Pancreas (tissue), 10 donors: Measurements from ENCODE around the gene FOXO1. TPM values are rescaled to one million over a fixed set of nuclear protein-coding genes. Genes with fewer than 3 reads are reported as not detected.
A peak's percentile ranks its signal among the peaks of the same experiment; 100 is the strongest.

Source experiments
- ATAC-seq, 4 donors: fragments of 200-7000 bp; cut with Tn5 transposase; one replicate each; pipeline versions ENCODE4 v1.8.0 to v1.9.1; 2020; ENCODE audit warnings: mild to moderate bottlenecking in 4 of 4, moderate library complexity in 4 of 4
- DNase-seq, 6 donors: peaks; one replicate each; pipeline ENCODE4 v3.0.0-alpha.2; 2020
- FAIRE-seq: peaks from 2 replicates; lab custom pipeline; 2012; peaks lifted over from hg19 to GRCh38; lab: Jason Lieb, UNC
- H3K27ac ChIP-seq, 4 donors: fragments of 200-600 bp; sonication (generic); 1 replicate in 3 of 4; 2 replicates in 1 of 4; pipeline versions ENCODE4 v1.5.0 to v1.8.0; 2020
- H3K27me3 ChIP-seq, 4 donors: fragments of 200-600 bp; one replicate each; pipeline ENCODE4 v1.8.0; 2021
- H3K36me3 ChIP-seq, 3 donors: fragments of 200-600 bp; sonication (generic) in 1 of 3; one replicate each; pipeline versions ENCODE4 v1.5.0 to v1.8.0; 2020 to 2021
- H3K4me1 ChIP-seq, 3 donors: fragments of 200-600 bp; one replicate each; pipeline ENCODE4 v1.8.0; 2021
- H3K4me3 ChIP-seq, 4 donors: fragments of 200-600 bp; sonication (generic) in 2 of 4; one replicate each; pipeline versions ENCODE4 v1.5.0 to v1.8.0; 2020 to 2021
- H3K9me3 ChIP-seq, 4 donors: fragments of 200-600 bp; one replicate each; pipeline ENCODE4 v1.8.0; 2021
- CTCF ChIP-seq, 4 donors: fragments of 200-600 bp; sonication (generic) in 3 of 4; IDR thresholded peaks; one replicate each; pipeline versions ENCODE4 v1.5.0 to v1.8.0; 2021; ENCODE audit warnings: antibody characterized with exemption in 4 of 4
- WGBS, 2 donors: extraction: QIAGEN DNeasy Blood & Tissue Kit; methylation state at CpG; one replicate each; pipeline ENCODE4 v1.1.7; 2013; 5-methylcytosine and 5-hydroxymethylcytosine counted together
- intact Hi-C, 3 donors: fragments of 100-400 bp; cut with DNase I; formaldehyde crosslinking; loops; one replicate each; pipeline versions ENCODE4 v1.11.1 to v1.14.2; 2022
- polyA plus RNA-seq, 2 donors: library from polyadenylated mRNA; stranded (reverse); fragments of 200-250 nt; gene quantifications; one replicate each; pipeline ENCODE4 v1.2.3, GENCODE V29; 2013
- total RNA-seq, 6 donors: library from RNA; stranded (reverse); fragmentation: NEBNext Ultra II Directional in 4 of 6; extraction: Animal tissue kit (Norgen Biotek cat#: 25700) in 4 of 6; gene quantifications; one replicate each; pipeline versions ENCODE4 v1.2.1 to v1.2.4, GENCODE V29; 2021 to 2023
- donor health status: healthy with polysubstance abuse.
- donor health status: DM: no; HTN: no; CAD: no; lungs with moderate emphysema.
- donor health status: DM: no; HTN: no; CAD: no.
- donor health status: control.
- donor health status: control.
- donor health status: Bipolar disorder and iron deficiency.
- donor health status: DM: yes; HTN: yes; CAD: no.
- donor health status: DM: no; HTN: no; CAD: no.
- donor health status: DM: no; HTN: no; CAD: no.
- donor health status: DM: yes; HTN: yes; CAD: no.

FOXO1 gene
- total and polyA plus RNA-seq, 8 donors: 3.8 to 21.9 (median 15.0) TPM

GRCh38 chr13:40539576-40540327 is 126.7 kb downstream of the FOXO1 start:
- intact Hi-C loops: no loop called here
- Histone ChIP-seq H3K27ac (peak overlapping the region in 2 of 4 donors; percentile 15 to 27), H3K36me3 (no peaks in the 10 kb centered on the region), H3K4me1 (peaks cover 8 to 26% (median 19%) of the 10 kb centered on the region in 3 donors), H3K27me3 (no peaks in the 10 kb centered on the region), H3K9me3 (no peaks in the 10 kb centered on the region), H3K4me3 (no peak overlapping the region)
- ATAC-seq (no peak), DNase-seq (no peak), FAIRE-seq (no peak)
- TF ChIP-seq CTCF (IDR thresholded peaks at IDR 0.05): no peak
- WGBS, 2 donors: 82 to 83% methylated on average over 9 of the region's 9 CpGs

GRCh38 chr13:40537146-40537895 is 129.1 kb downstream of the FOXO1 start:
- intact Hi-C loops: no loop called here
- TF ChIP-seq CTCF (IDR thresholded peaks at IDR 0.05): no peak
- Histone ChIP-seq H3K27me3 (no peaks in the 10 kb centered on the region), H3K36me3 (no peaks in the 10 kb centered on the region), H3K9me3 (no peaks in the 10 kb centered on the region), H3K27ac (peak overlapping the region; percentile 47 to 87 (median 71)), H3K4me1 (peaks cover 8 to 26% (median 21%) of the 10 kb centered on the region in 3 donors), H3K4me3 (no peak overlapping the region)
- 62 to 65% methylated on average over 13 of the region's 13 CpGs for WGBS, 2 donors
- ATAC-seq (peak in 1 of 4 donors; percentile 9), DNase-seq (peak in 1 of 6 donors; percentile 54), FAIRE-seq (no peak)

- peaks cover 8 to 26% (median 21%) of the 10 kb centered on the region in 3 donors for H3K4me1 ChIP-seq
- WGBS, 2 donors: 27 to 34% methylated on average over 9 of the region's 9 CpGs
- peak; percentile 87 to 91 (median 89) for ATAC-seq
- no peak for TF ChIP-seq CTCF (IDR thresholded peaks at IDR 0.05)
- H3K36me3 ChIP-seq: no peaks in the 10 kb centered on the region
- no peak overlapping the region for H3K4me3 ChIP-seq
- no peaks in the 10 kb centered on the region for H3K9me3 ChIP-seq
- H3K27me3 ChIP-seq: no peaks in the 10 kb centered on the region
- intact Hi-C loops: no loop called here
- peak overlapping the region; percentile 57 to 87 (median 72) for H3K27ac ChIP-seq
- peak; percentile 70 to 93 (median 88) for DNase-seq
- no peak for FAIRE-seq
Measured at GRCh38 chr13:40536443-40537113, 129.9 kb downstream of the FOXO1 start.

- no peaks in the 10 kb centered on the region for H3K9me3 ChIP-seq
- H3K27ac ChIP-seq: peak overlapping the region; percentile 57 to 87 (median 72)
- no peaks in the 10 kb centered on the region for H3K36me3 ChIP-seq
- H3K4me3 ChIP-seq: no peak overlapping the region
- intact Hi-C loops: no loop called here
- DNase-seq (peak in 4 of 6 donors; percentile 37 to 59 (median 48)), ATAC-seq (peak; percentile 19 to 48 (median 26)), FAIRE-seq (no peak)
- peaks cover 8 to 24% (median 21%) of the 10 kb centered on the region in 3 donors for H3K4me1 ChIP-seq
- no peak for TF ChIP-seq CTCF (IDR thresholded peaks at IDR 0.05)
- WGBS, 2 donors: 52 to 56% methylated on average over 27 of the region's 27 CpGs
- H3K27me3 ChIP-seq: no peaks in the 10 kb centered on the region
Measured at GRCh38 chr13:40535345-40535836, 131.1 kb downstream of the FOXO1 start.
